ENCODE measurements around the gene GH1.
"Not testable (repeated sequence)": the region's sequence is repeated elsewhere in the genome, so short reads cannot be mapped to it uniquely, and the experiment has no call there.

Gene GH1

DNA sequence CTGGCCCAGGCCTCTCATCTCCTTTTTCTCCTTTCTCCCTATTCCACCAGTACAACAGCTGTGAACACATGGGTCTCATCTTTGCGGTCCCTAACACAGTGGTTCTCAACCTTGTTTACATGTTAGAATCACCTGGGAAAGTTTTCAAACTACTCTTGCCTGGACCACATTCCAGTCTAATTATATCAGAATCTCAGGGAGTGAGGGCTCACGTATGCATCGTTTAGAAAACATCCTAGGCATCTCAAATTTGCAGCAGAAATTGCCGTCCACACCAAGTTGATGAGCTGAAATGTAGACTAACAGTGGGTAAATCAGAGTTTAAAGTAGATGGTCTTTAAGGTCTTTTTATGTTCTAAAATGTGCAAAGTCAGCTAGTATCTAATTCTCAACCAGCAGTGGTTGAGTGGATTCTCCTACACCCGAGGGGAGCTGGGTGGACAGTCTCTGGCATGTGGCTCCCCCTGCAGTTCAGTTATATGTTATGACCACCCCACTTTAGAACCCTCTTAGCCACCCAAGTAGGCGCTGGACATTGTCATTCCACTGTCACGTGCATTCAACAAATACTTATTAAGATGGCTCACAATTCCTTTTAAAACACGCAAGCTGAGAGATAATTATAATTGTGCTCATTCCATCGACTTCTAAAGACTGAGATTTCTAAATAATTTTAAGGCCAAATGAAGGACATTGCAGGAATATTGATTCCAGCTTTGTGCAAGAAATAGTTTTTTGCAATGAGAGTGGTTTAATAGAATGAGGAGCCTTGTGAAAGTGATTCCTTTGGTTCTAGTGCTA, 48.9 kb downstream of the GH1 start:
- DNase-seq (ENCODE audit: low spot score); FAIRE-seq: not testable (repeated sequence)

Data from urothelium cell line (cell line).